ENCODE results near the gene RBM8A. TPM values are rescaled to one million over a fixed set of nuclear protein-coding genes. Genes with fewer than 3 reads are reported as not detected.

The RBM8A gene
- total RNA-seq, 1 experiment from 2014 or later: 482 TPM

- Histone ChIP-seq H3K79me2 (ENCODE audit: low read length) (peaks cover 15% of the 10 kb centered on the region), H2AFZ (ENCODE audit: low read length) (peak within 1 kb of the TSS; percentile 77), H3K9me3 (ENCODE audit: low read length) (no peaks in the 10 kb centered on the region), H3K9me2 (replicated peaks; ENCODE audit: low read length) (no peaks in the 10 kb centered on the region), H3K36me3 (ENCODE audit: low read depth, low read length) (peaks cover 7% of the 10 kb centered on the region), H3K9ac (ENCODE audit: low read length) (peak within 1 kb of the TSS; percentile 81), H3K4me1 (ENCODE audit: insufficient read depth, low read length) (peaks cover 24% of the 10 kb centered on the region), H3K27ac (ENCODE audit: low read length) (peak within 1 kb of the TSS; percentile 72), H3K4me3 (ENCODE audit: low read length) (peak within 1 kb of the TSS; percentile 81), H3K4me2 (ENCODE audit: low read length) (peak within 1 kb of the TSS; percentile 99), H4K20me1 (ENCODE audit: low read length) (no peaks in the 10 kb centered on the region), H3K27me3 (ENCODE audit: low read length) (no peaks in the 10 kb centered on the region), H3F3A (ENCODE audit: low read length, unreplicated experiment) (peaks cover 18% of the 10 kb centered on the region)
- intact Hi-C loops (cut with micrococcal nuclease): loop anchor here (2.0 to 5.0 kb wide), 2 partner anchors 39 to 60 kb away; partner anchors contain the start of genes LIX1L and PIAS3
- TF ChIP-seq EZH2phosphoT487 (IDR thresholded peaks at IDR 0.05; ENCODE audit: borderline replicate concordance, low read length) (no peak), CTCF (conservative IDR thresholded peaks at IDR 0.05; ENCODE audit: low read depth, low read length) (no peak), EZH2 (IDR thresholded peaks at IDR 0.05; ENCODE audit: low read length, unreplicated experiment) (no peak)
- TSS peak; percentile 27 for BruUV-seq (replicated peaks)
- CTCF ChIA-PET: interaction anchor here (0.6 to 1.4 kb wide), 2 partner anchors 26 to 44 kb away, joined by 3 to 6 read pairs; no protein-coding TSS in a partner anchor
- ATAC-seq (peak; percentile 79), DNase-seq (peak; percentile 86)
- POLR2A ChIA-PET (ENCODE audit: unreplicated experiment): interaction anchor here (0.5 to 1.0 kb wide), 3 partner anchors 27 to 91 kb away, joined by 3 to 6 read pairs (median 4); no protein-coding TSS in a partner anchor
These were observed 8.9 kb downstream of the RBM8A start, which contains the start of gene PEX11B for GRCh38 chr1:145918144-145918991. Gene PEX11B (minus strand): TSS chr1:145918717. CDS start chr1:145918688, 29 bp downstream.

GRCh38 chr1:145917595-145917994, 9.7 kb downstream of the RBM8A start:
- H3K4me1 ChIP-seq (ENCODE audit: insufficient read depth, low read length): peaks cover 24% of the 10 kb centered on the region
- ATAC-seq (no peak), DNase-seq (no peak)
- peak overlapping the region; percentile 81 for H3K9ac ChIP-seq (ENCODE audit: low read length)
- intact Hi-C loops (cut with micrococcal nuclease): loop anchor here (5.0 kb wide), 1 partner anchor 40 kb away; the partner anchor contains the start of gene LIX1L
- H4K20me1 ChIP-seq (ENCODE audit: low read length): no peaks in the 10 kb centered on the region
- H3K79me2 ChIP-seq (ENCODE audit: low read length): peaks cover 15% of the 10 kb centered on the region
- peaks cover 6% of the 10 kb centered on the region for H3K36me3 ChIP-seq (ENCODE audit: low read depth, low read length)
- peak overlapping the region; percentile 99 for H3K4me2 ChIP-seq (ENCODE audit: low read length)
- peak overlapping the region; percentile 77 for H2AFZ ChIP-seq (ENCODE audit: low read length)
- POLR2A ChIA-PET (ENCODE audit: unreplicated experiment): no interaction called here
- no peaks in the 10 kb centered on the region for H3K27me3 ChIP-seq (ENCODE audit: low read length)
- no peaks in the 10 kb centered on the region for H3K9me2 ChIP-seq (replicated peaks; ENCODE audit: low read length)
- CTCF ChIA-PET: no interaction called here
- no peaks in the 10 kb centered on the region for H3K9me3 ChIP-seq (ENCODE audit: low read length)
- no TSS peak for BruUV-seq (replicated peaks)
- TF ChIP-seq EZH2 (IDR thresholded peaks at IDR 0.05; ENCODE audit: low read length, unreplicated experiment) (no peak), EZH2phosphoT487 (IDR thresholded peaks at IDR 0.05; ENCODE audit: borderline replicate concordance, low read length) (no peak), CTCF (conservative IDR thresholded peaks at IDR 0.05; ENCODE audit: low read depth, low read length) (no peak)
- peak overlapping the region; percentile 81 for H3K4me3 ChIP-seq (ENCODE audit: low read length)
- peaks cover 17% of the 10 kb centered on the region for H3F3A ChIP-seq (ENCODE audit: low read length, unreplicated experiment)
- H3K27ac ChIP-seq (ENCODE audit: low read length): no peak overlapping the region

Measured in PC-3 (cell line).